ENCODE measurements around the gene CACNG8. TPM values are rescaled to one million over a fixed set of nuclear protein-coding genes. Genes with fewer than 3 reads are reported as not detected.

The CACNG8 gene
- total RNA-seq, 1 donor from 2014 or later: not detected

GRCh38 chr19:53957448-53958167 lies 5.1 kb upstream of the CACNG8 start:
- Mint-ChIP-seq H3K4me1 (no peaks in the 10 kb centered on the region), H3K9me3 (no peaks in the 10 kb centered on the region), H3K27me3 (peaks cover 53% of the 10 kb centered on the region), H3K36me3 (ENCODE audit: low read depth) (no peaks in the 10 kb centered on the region), H3K27ac (no peak overlapping the region), H3K4me3 (no peak overlapping the region)
- DNase-seq (no peak), ATAC-seq (ENCODE audit: low read depth) (no peak)
- POLR2A ChIA-PET: no interaction called here
- TF ChIP-seq CTCF (IDR thresholded peaks at IDR 0.05): no peak
- CTCF ChIA-PET: no interaction called here
- intact Hi-C loops (cut with micrococcal nuclease): no loop called here

GRCh38 chr19:53958168-53958571 lies 4.6 kb upstream of the CACNG8 start:
- Mint-ChIP-seq H3K4me3 (no peak overlapping the region), H3K4me1 (no peaks in the 10 kb centered on the region), H3K27me3 (peaks cover 53% of the 10 kb centered on the region), H3K36me3 (ENCODE audit: low read depth) (no peaks in the 10 kb centered on the region), H3K9me3 (no peaks in the 10 kb centered on the region), H3K27ac (no peak overlapping the region)
- POLR2A ChIA-PET: no interaction called here
- TF ChIP-seq CTCF (IDR thresholded peaks at IDR 0.05): no peak
- CTCF ChIA-PET: no interaction called here
- intact Hi-C loops (cut with micrococcal nuclease): no loop called here
- no peak for ATAC-seq (ENCODE audit: low read depth)
- DNase-seq: no peak

- ATAC-seq (ENCODE audit: low read depth): no peak
- Mint-ChIP-seq H3K27me3 (peaks cover 56% of the 10 kb centered on the region), H3K27ac (no peak overlapping the region), H3K4me3 (no peak overlapping the region), H3K9me3 (no peaks in the 10 kb centered on the region), H3K4me1 (peaks cover 2% of the 10 kb centered on the region), H3K36me3 (ENCODE audit: low read depth) (no peaks in the 10 kb centered on the region)
- POLR2A ChIA-PET: no interaction called here
- no peak for TF ChIP-seq CTCF (IDR thresholded peaks at IDR 0.05)
- intact Hi-C loops (cut with micrococcal nuclease): no loop called here
- CTCF ChIA-PET: no interaction called here
- DNase-seq: no peak
Measured at GRCh38 chr19:53958823-53959757, 3.6 kb upstream of the CACNG8 start.

- no peak overlapping the region for H3K27ac Mint-ChIP-seq
- peaks cover 61% of the 10 kb centered on the region for H3K27me3 Mint-ChIP-seq
- no peaks in the 10 kb centered on the region for H3K9me3 Mint-ChIP-seq
- H3K4me1 Mint-ChIP-seq: peaks cover 2% of the 10 kb centered on the region
- ATAC-seq (ENCODE audit: low read depth) (no peak), DNase-seq (no peak)
- POLR2A ChIA-PET: no interaction called here
- intact Hi-C loops (cut with micrococcal nuclease): no loop called here
- no peaks in the 10 kb centered on the region for H3K36me3 Mint-ChIP-seq (ENCODE audit: low read depth)
- CTCF ChIA-PET: no interaction called here
- no peak for TF ChIP-seq CTCF (IDR thresholded peaks at IDR 0.05)
- H3K4me3 Mint-ChIP-seq: no peak overlapping the region
Measured at GRCh38 chr19:53960187-53960586, 2.5 kb upstream of the CACNG8 start.

GRCh38 chr19:53960886-53961285 lies 1.9 kb upstream of the CACNG8 start:
- ChIA-PET POLR2A (no interaction called here), CTCF (no interaction called here)
- TF ChIP-seq CTCF (IDR thresholded peaks at IDR 0.05): no peak
- Mint-ChIP-seq H3K27ac (no peak overlapping the region), H3K4me1 (peaks cover 2% of the 10 kb centered on the region), H3K27me3 (peaks cover 61% of the 10 kb centered on the region), H3K36me3 (ENCODE audit: low read depth) (no peaks in the 10 kb centered on the region), H3K4me3 (no peak overlapping the region), H3K9me3 (no peaks in the 10 kb centered on the region)
- DNase-seq (no peak), ATAC-seq (ENCODE audit: low read depth) (no peak)
- intact Hi-C loops (cut with micrococcal nuclease): no loop called here

Measured in activated B cell treated with CpG ODN at 0.5 μM for 24 hours (primary cell).